Fibroblast of the aortic adventitia (primary cell): ENCODE data around the gene TMTC1. TPM values are rescaled to one million over a fixed set of nuclear protein-coding genes. Genes with fewer than 3 reads are reported as not detected.

Experiments
- DNase-seq: peaks from one replicate; pipeline ENCODE4 v3.0.0-alpha.2; 2010; ENCODE audit warnings: low read depth
- H3K4me3 ChIP-seq: 2 replicates; pipeline ENCODE4 v1.5.1; 2011; ENCODE audit warnings: low read depth, mild to moderate bottlenecking, control low read depth, low read length, moderate library complexity
- total RNA-seq: library from RNA; depleted of rRNA; stranded (reverse); fragments of >200 nt; gene quantifications from 2 replicates; pipeline ENCODE4 v1.2.3, GENCODE V29; 2012; ENCODE audit warnings: low replicate concordance
- TF ChIP-seq, protein P1 (sequence below): IDR thresholded peaks from 2 replicates; pipeline ENCODE4 v1.5.1; 2011; ENCODE audit warnings: mild to moderate bottlenecking, low read length, control low read depth, inconsistent platforms; ENCODE audit not compliant: insufficient read depth

Gene TMTC1
- total RNA-seq, 1 donor = 54.9 TPM

DNA sequence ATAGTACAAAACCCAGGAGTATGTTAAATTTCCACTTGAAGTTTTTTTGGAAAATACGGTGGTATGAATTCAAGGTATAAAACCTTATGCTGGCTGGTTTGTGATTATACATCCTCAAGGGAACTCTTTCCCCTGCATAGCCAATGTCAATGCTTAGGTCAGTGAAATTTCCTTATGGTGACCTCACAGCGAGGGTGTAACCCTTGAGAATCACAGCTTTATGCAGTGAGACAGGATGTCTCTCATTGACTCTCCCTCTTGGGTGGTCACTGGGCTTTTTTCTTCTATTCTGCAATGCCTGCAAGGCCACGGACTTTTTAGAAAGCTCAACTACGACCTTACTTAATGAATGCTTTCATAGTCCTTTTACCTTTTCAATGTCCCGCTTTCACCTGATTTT, 64.4 kb downstream of the TMTC1 start:
- no peak for DNase-seq
- no peak overlapping the region for H3K4me3 ChIP-seq
- TF ChIP-seq, protein P1, sequence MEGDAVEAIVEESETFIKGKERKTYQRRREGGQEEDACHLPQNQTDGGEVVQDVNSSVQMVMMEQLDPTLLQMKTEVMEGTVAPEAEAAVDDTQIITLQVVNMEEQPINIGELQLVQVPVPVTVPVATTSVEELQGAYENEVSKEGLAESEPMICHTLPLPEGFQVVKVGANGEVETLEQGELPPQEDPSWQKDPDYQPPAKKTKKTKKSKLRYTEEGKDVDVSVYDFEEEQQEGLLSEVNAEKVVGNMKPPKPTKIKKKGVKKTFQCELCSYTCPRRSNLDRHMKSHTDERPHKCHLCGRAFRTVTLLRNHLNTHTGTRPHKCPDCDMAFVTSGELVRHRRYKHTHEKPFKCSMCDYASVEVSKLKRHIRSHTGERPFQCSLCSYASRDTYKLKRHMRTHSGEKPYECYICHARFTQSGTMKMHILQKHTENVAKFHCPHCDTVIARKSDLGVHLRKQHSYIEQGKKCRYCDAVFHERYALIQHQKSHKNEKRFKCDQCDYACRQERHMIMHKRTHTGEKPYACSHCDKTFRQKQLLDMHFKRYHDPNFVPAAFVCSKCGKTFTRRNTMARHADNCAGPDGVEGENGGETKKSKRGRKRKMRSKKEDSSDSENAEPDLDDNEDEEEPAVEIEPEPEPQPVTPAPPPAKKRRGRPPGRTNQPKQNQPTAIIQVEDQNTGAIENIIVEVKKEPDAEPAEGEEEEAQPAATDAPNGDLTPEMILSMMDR = no peak

DNA sequence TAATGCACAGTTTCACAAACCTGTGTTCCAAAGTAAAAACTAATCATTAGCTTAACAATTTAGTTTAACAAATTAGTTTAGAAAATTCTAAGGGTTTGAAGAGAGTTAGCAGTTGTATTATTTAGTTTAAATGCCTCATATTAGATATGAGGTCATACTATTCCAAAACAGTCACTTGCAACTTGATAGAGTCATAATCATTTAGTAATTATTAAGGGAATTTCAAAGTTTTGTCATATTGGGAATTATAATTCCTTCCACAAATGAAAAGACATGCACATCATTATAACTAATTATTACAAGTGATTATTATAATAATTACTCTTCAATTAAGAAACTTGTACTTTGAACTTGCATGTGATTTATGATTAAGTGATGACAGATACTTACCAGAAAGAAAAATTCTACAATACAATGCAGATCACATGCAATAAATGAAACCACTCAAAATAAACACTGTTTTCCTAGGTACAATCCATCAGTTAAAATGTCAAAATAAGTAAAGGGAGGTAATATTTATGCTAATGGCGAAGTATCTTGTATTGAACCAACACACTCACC, 66.1 kb downstream of the TMTC1 start:
- no peak overlapping the region for H3K4me3 ChIP-seq
- TF ChIP-seq, protein P1 = no peak
- DNase-seq = no peak

DNA sequence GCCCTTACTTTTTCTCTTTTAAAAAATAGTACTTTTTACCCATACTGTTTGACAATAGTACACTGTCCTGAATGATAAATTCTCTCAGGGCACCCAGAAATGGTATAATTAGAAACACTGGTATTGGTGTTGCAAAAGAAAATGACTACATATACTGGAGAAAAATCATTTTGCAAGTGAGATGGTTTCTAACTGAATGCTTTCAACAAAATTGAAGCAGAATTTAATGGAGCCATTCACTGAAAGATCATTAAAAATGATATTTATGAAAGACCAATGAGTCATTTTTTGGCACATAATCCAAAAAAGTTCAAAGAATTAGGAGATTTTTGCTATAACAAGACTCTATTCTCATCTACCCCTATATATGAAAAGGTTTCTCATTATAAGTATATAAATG, 68.8 kb downstream of the TMTC1 start:
- DNase-seq = no peak
- TF ChIP-seq, protein P1 = no peak
- H3K4me3 ChIP-seq = no peak overlapping the region

DNA sequence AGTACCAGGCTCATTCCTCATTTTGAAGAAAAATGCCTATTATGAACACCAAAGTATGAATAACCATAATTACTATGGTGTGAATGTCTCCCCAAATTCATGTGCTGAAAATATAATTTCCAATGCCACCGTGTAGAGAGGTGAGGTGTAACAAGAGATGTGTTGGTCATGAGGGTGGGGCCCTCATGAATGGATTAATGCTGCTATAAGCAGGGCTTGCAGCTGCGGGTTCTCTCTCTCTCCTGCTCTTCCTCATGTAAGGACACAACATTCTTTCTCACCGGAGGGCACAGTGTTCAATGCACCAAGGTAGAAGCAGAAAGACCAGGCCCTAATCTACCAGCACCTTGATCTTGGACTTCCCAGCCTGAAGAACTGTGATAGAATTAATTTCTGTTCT, 70.0 kb downstream of the TMTC1 start:
- TF ChIP-seq, protein P1 = no peak
- no peak overlapping the region for H3K4me3 ChIP-seq
- no peak for DNase-seq

DNA sequence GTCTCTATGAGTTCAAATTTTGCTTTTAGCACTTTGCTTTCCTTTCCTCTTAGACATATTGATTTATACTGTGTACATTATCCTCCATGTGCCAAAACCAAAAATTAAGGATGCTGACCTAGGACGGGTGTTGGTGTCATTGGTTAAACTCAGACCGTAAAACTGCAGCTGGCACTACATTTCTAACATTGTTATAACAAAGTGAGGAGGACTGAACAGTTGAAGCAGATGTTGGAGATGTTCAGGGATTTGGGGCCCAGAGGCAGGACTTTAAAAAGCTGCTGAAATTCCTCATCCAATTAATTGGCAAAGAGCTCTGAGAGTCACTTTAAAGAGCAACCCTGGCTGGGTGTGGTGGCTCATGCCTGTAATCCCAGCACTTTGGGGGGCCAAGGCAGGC, 72.4 kb downstream of the TMTC1 start:
- TF ChIP-seq, protein P1 = no peak
- no peak for DNase-seq
- H3K4me3 ChIP-seq = no peak overlapping the region

DNA sequence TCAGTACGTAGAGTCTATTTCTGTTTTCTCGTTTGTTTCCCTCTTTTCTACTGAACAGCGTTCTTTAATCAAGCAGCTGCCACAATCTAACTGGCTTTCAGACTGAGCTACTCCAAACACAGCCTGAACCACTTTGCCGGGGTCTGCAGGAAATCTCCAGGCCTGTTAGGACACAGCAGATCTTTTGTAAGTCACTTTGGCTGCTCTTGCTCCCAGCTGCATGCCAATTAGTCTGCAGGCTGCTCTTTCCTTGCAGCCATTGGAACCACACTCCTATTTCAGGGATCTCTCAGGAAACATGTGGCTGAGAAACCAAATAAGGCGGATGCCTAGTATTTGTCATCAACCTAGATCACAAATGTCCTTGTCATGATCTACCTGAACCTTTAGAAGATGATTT, 73.6 kb downstream of the TMTC1 start:
- TF ChIP-seq, protein P1 = no peak
- H3K4me3 ChIP-seq = no peak overlapping the region
- peak; percentile 10 for DNase-seq

DNA sequence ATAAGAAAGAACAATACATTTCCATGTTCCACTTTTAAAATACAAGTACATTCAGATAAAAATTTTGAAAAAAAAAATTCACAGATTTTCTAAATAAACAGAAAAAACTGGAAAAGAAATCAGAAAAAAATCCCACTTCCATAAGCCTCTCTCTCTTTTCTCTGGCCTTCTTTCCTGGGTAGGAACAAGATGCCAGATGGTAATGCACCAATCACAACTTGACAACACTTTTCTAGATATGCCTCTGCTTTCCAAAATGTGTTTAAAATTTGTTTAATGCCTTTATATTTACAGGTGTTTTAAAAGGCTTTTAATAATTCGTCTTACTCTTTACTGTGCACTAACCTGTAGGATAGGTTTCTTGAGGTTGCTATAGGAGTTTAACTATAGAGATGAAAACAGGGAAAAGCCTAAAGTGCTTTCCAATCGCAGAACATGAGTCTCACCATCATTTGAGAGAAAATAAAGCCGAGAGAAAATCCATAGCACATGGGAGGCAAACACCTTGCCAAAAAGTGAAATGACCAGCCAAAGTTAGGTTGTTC, 74.2 kb downstream of the TMTC1 start:
- no peak overlapping the region for H3K4me3 ChIP-seq
- no peak for DNase-seq
- TF ChIP-seq, protein P1 = no peak
